ENCODE results near the gene BICRA.

DNA sequence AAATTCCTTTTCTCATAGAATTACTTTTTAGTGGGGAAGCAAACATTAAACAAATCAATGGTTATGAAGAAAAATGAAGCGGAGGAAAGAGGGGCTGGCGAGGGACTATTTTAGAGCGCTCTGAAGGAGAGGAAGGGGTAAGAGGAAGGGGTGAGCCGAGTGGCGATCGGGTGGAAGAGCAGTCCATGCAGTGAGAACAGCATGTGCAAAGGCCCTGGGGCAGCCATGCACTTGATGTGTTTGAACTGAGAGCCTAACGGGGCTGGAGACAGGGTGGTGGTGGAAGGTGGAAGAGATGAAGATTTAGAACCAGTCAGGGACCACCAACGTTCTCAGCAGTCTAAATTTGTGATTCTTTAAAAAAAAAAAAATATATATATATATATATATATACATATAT is 122.0 kb downstream of the BICRA start:
- TF ChIP-seq, protein P1, sequence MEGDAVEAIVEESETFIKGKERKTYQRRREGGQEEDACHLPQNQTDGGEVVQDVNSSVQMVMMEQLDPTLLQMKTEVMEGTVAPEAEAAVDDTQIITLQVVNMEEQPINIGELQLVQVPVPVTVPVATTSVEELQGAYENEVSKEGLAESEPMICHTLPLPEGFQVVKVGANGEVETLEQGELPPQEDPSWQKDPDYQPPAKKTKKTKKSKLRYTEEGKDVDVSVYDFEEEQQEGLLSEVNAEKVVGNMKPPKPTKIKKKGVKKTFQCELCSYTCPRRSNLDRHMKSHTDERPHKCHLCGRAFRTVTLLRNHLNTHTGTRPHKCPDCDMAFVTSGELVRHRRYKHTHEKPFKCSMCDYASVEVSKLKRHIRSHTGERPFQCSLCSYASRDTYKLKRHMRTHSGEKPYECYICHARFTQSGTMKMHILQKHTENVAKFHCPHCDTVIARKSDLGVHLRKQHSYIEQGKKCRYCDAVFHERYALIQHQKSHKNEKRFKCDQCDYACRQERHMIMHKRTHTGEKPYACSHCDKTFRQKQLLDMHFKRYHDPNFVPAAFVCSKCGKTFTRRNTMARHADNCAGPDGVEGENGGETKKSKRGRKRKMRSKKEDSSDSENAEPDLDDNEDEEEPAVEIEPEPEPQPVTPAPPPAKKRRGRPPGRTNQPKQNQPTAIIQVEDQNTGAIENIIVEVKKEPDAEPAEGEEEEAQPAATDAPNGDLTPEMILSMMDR (conservative IDR thresholded peaks at IDR 0.05) = no peak
- no peak for TF ChIP-seq EZH2 (IDR thresholded peaks at IDR 0.05; ENCODE audit: low read depth)
